GM18505 (cell line): ENCODE measurements around the gene CCDC97.
"Not testable (repeated sequence)": the region's sequence is repeated elsewhere in the genome, so short reads cannot be mapped to it uniquely, and the experiment has no call there.

ENCODE experiments used
- ATAC-seq: cut with Tn5 transposase; IDR thresholded peaks from one replicate; pipeline ENCODE4 v1.9.1; 2021; ENCODE audit not compliant: unreplicated experiment
- POLR2A ChIP-seq: IDR thresholded peaks from 4 replicates; pipeline ENCODE4 v1.6.1; 2011; ENCODE audit warnings: borderline replicate concordance; ENCODE audit not compliant: insufficient read depth, insufficient read length; ENCODE audit errors: extremely low read depth

Gene CCDC97

GRCh38 chr19:41328157-41328841 is 18.3 kb downstream of the CCDC97 start:
- no peak for ATAC-seq

GRCh38 chr19:41328842-41329225 is 18.9 kb downstream of the CCDC97 start:
- no peak for TF ChIP-seq POLR2A
- no peak for ATAC-seq

More at GRCh38 chr19:41328157-41328841, 18.3 kb downstream of the CCDC97 start:
- TF ChIP-seq POLR2A = no peak

- no peak for ATAC-seq
- TF ChIP-seq POLR2A = no peak
These were observed 20.5 kb downstream of the CCDC97 start for GRCh38 chr19:41330481-41330880.

- no peak for TF ChIP-seq POLR2A
- ATAC-seq = no peak
These were observed 21.1 kb downstream of the CCDC97 start for GRCh38 chr19:41330946-41331678.

- no peak for TF ChIP-seq POLR2A
- ATAC-seq = no peak
These were observed 22.0 kb downstream of the CCDC97 start for GRCh38 chr19:41332000-41332399.

- no peak for ATAC-seq
- TF ChIP-seq POLR2A = no peak
These were observed 22.5 kb downstream of the CCDC97 start for GRCh38 chr19:41332468-41332867.

- no peak for ATAC-seq
- TF ChIP-seq POLR2A = no peak
These were observed 24.8 kb downstream of the CCDC97 start for GRCh38 chr19:41334793-41335192.

- no peak for ATAC-seq
- no peak for TF ChIP-seq POLR2A
These were observed 25.5 kb downstream of the CCDC97 start for GRCh38 chr19:41335467-41335866.

- no peak for TF ChIP-seq POLR2A
- no peak for ATAC-seq
These were observed 30.0 kb downstream of the CCDC97 start for GRCh38 chr19:41339936-41340335.

GRCh38 chr19:41341669-41342490 is 31.9 kb downstream of the CCDC97 start:
- TF ChIP-seq POLR2A = no peak
- ATAC-seq = no peak

GRCh38 chr19:41344162-41344561 is 34.2 kb downstream of the CCDC97 start:
- ATAC-seq = no peak
- TF ChIP-seq POLR2A = no peak

- ATAC-seq = not testable (repeated sequence)
These were observed 36.9 kb downstream of the CCDC97 start for GRCh38 chr19:41346916-41347315.

GRCh38 chr19:41350735-41351338 is 40.9 kb downstream of the CCDC97 start:
- ATAC-seq = no peak
- no peak for TF ChIP-seq POLR2A
